HG02981 (cell line): ENCODE data around the gene C12orf42.

Source experiments
- ATAC-seq: cut with Tn5 transposase; IDR thresholded peaks from one replicate; pipeline ENCODE4 v1.9.1; 2021; ENCODE audit warnings: mild to moderate bottlenecking, moderate library complexity; ENCODE audit not compliant: unreplicated experiment

C12orf42 gene

DNA sequence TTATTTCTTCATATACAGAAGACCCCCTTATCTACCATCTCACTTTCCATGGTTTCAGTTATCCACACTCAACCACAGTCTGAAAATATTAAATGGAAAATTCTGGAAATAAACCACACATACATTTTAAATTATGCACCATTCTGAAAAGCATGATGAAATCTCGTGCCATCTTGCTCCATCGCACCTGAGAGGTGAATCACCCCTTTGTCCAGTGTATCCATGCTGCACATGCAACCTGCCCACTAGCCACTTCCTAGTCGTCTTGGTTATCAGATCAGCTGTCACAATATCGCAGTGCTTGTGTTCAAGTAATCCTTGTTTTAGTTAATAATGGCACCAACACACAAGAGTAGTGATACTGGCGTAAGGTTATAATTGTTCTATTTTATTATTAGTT, 145.7 kb downstream of the C12orf42 start:
- no peak for ATAC-seq

DNA sequence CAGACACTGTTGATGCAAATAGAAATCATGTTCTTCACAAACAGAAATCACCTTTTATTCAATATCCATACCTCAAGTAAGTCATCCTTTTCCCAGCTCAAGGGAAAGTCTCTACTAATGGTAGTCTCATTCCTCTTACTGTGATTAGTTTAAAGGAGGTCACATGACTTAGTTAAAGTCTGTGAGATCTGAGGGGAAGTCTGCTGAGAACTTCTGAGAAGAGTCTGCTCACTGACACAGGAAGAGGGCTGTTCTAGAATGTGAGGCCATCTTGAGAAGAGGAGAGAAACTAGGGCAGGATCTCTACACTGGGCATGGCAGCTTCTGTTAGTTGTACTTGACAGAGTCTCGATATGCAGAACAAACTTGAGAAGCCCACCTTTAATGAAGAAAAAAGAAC, 146.8 kb downstream of the C12orf42 start:
- no peak for ATAC-seq

DNA sequence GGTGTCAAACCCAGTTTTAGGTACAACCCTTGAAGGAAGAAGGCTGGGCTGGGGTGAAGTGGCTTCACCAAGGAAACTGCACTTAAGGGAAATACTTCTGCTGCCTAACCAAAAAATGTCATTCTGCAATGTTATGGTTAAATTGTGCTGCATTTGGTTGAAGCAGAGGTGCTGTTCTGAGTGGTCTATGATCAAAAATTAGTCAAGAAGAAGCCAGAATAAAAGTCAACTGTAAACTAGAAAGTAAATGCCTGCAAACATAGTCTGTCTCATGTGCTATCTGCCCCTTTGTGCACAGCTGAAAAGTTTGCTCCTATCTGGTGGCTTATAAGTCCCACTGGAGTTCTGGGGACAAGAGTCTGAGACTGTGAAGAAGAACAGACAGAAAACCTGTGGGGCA, 158.8 kb downstream of the C12orf42 start:
- ATAC-seq: no peak

DNA sequence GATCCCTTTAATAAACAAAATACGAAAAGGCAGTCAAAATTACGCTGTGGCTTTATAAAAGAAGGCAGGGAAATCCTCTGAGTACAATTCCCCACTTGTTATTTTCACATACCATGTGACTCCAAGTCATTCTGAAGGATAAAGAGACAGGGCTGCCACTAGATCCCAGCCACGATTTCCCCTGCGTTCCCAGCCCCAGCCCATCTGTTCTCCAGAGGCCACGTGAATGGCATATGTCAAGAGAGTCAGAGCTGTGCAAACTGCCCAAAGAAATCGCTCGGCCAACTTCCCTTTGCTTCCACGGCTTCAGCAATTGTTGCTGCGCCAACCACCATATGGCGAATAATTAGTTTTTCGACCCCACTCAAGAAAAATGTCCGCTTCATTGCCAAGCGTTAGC, 161.3 kb downstream of the C12orf42 start:
- no peak for ATAC-seq

DNA sequence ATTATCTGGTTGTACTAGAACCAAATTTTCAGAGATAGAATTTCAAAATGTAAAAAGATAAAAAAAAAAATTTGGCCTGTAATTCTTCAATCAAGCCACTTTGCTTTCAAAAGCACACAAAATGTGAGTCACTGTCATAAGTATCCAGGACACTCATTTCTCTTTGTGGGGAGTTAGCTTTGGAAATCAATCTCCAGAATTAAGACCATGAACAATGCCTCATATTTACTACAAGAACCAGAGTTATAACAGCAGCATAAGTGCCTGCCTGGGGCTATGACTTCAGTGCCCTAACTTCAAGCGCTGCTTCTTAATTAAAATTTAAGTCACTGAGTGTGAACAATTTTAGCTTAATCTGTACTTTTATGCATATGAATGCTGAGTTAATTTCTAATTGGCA, 162.1 kb downstream of the C12orf42 start:
- no peak for ATAC-seq

DNA sequence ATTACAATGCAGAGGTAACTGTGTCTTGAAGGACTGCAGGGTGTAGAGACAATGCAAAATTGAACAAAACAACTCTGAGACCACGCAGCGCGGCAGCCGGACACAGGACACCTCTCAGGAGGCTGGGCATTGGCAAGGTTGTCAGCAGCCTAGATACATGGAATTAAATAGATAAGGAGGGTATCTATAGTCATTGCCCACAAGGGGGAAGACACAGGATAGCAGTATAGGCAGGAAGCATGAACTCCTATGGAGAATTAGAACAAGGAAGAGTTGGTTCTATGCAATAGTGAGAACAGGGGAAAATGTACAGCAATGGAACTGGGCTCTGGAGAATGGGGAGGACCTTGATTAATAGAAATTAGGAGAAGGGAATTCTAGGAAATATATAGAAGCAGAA, 164.1 kb downstream of the C12orf42 start:
- ATAC-seq: no peak

DNA sequence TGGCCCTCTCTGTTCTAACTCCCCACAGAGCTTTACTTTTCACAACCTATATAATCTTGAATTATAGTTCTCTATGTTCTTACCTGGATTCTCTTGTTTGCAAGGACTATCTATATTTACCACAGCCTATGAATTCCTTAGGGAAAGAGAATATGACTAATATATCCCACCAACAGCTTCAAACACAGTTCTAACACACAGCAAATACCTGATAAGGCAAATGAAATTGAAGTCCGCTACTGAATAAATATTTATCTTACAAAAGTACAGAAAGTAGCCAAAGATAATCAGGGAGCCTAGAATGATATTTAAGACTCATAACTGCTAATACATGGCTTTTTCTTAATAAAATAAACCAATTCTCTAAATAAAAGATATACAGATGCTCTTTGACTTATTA, 165.1 kb downstream of the C12orf42 start:
- ATAC-seq: no peak

DNA sequence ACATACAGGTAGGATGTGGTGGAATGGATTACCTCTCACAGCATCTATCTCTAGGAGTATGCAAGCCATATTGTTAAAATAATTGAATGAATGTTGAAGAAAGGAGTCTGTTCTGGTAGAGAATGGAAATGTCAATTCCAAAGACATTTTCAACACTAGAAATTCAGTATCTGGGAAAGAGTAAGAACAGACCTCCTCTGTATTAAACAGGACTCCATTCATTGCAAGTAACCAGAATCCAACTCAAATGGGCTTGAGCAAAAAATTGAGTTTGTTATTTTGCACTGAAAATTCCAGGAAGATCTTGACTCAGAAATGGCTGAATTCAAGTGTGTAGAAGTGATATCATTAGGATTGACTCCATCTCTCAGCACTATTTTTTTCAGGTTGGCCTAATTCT, 168.1 kb downstream of the C12orf42 start:
- ATAC-seq: no peak

DNA sequence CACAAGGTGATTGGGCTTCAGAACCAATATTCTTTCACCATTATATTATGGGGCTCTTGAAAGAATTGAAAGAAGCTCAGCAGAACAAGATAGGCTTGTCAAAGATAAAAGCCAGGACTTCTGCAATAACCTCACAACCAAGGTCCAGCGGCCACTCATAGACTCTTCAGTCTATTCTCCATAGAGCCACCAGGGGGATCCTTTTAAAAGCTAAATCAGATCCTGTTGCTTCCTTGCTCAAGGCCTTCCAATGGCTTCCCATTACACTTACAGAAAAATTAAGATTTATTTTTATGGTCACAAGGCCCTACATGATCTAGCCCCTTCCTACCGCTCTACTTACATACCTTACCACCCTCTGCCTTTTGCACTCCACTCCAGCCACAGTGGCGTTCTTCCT, 169.6 kb downstream of the C12orf42 start:
- ATAC-seq: no peak

DNA sequence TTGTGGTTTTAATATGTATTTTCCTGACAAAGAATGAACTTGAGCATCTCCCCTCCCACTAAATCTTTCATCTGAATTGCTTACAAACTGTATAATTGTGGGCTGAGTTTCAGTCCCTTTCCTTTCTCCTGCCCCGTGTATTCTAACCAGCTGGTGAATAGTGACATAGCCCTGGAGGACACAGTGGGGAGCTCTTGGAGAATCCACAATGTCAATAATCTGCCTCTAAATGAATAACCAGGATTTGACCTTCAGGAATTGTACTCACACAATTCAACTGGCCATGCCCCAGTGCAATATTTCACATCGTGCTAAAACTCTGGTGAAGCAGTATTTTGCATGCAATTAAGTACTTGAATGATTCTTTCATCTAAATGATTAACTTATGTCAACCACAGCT, 177.2 kb downstream of the C12orf42 start:
- no peak for ATAC-seq

DNA sequence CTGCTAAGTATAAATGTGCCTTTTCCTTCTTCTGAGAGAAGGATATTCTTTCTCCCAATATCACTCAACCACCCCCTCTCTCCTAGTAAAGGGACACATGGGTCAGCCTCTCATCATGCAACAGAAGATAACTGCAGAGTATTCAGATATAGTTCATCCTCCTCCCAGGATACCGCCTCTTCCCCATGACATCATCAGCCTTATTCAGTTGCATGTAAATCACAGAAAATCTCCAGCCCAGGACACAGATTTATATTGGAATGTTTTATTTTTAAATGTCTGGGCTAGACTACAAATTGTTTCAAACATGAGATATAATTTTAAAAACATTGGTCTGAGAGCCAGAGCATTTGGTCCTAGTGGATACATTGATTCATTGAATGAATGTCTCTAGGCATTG, 178.5 kb downstream of the C12orf42 start:
- ATAC-seq: no peak

DNA sequence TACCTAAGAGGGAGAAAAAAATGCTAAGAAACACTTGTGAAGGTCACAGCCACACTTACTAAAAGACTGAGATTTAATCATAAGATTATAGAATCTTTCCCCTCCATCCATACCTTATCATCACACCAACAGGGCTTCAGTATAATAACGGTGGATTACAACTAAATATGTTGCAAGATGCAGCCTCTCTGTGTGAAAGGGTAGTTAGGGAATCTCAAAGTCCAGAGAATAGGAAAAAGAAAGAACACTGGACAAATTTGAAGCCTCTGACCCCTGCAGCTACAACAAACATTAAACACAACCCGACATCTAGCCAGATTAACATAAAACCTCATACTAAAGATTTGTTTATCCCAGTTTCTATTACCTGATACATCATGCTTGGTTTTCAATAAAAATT, 181.0 kb downstream of the C12orf42 start:
- ATAC-seq: no peak

DNA sequence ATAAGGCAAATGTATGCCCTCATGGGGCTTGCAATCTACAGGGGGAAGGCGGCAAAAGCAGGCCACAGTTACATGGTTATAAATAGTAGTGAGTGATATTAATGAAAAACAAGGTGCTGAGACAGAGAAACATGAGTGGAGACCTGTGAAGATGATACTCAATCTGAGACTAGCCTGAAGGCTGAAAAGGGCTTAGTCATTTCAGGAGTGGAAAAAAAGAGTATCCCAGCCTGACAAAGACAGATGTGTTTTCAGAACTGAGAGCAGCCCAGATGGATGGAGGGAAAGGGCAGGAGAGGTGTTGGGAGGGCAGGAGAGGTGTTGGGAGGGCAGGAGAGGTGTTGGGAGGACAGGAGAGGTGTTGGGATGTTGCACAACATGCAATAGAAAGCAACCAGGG, 181.9 kb downstream of the C12orf42 start:
- ATAC-seq: no peak

DNA sequence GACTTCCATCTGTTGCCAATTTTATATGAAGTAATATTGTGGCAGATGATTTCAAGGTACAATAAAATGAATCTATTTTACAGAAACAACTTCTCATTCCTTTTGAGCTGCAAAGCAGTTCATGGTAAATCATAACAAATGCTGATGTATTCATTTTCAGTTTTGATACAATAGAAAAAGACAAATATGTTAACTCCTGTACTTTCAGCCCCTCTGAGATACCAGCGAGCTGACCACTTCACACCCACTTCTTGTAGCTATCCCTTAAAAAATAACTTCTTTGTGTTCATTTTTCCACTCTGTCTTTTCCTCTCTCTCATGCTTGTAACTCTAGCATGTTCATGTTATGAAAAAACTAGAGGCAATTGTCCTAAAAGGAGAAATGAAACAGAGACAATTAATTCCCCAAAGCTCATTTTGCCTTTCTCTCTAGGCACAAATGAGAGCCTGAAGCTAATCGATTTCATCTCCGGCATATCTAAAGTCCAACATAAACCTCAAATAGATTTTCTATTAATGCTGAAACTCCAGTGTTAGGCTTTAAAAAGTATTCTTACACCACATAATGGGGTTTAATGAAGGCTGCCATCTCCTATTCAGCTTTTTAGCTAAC, 182.9 kb downstream of the C12orf42 start:
- ATAC-seq: no peak

DNA sequence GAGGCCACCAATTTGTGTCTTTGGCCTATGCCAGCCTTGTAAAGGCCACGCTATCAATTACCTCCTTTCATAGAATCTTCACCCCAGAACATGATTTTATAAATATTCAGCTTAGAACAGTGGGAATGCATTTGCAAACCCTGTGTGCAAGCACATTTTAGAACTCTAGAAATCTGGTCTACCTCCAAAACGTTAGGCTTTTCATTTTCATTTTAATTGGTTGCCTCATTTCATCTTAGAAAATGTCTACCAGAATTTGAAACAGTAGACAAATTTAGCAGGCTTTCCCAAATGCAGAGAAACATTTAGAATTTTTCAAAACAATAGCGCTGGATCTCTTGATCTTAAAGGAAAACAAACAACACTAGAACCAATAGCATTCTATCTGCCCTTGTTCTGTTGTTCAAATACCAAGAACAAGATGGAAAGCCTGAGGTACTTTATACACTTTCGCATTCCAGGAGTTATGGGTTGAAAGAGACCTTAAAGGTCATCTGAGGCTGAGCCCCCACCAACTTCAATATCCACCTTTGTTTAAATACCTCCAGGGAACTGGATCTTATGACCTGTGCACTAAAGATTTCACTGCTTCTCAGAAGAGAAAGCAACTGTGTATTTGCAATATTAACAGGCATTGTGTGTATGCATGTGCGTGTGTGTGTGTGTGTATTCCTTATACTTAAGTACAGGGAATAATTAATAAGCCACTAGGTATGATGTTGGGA, 185.1 kb downstream of the C12orf42 start:
- no peak for ATAC-seq

DNA sequence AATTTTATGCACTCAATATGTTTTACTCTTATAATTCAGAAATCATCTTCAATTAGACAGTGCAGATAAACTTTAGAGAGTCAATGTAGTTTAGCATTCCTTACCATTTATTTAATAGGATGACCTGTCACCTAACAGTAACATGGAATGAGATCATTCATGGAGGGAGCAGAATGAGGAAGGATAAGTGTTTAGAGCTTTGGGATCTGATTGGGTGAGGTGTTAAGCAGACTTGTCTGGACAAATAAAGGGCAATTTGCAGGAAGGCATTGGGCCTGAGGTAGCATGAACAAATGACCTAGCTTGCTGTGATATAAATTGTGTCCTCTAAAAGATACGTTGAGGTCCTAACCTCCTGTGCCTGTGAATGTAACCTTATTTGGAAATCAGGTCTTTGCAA, 187.4 kb downstream of the C12orf42 start:
- ATAC-seq: no peak

DNA sequence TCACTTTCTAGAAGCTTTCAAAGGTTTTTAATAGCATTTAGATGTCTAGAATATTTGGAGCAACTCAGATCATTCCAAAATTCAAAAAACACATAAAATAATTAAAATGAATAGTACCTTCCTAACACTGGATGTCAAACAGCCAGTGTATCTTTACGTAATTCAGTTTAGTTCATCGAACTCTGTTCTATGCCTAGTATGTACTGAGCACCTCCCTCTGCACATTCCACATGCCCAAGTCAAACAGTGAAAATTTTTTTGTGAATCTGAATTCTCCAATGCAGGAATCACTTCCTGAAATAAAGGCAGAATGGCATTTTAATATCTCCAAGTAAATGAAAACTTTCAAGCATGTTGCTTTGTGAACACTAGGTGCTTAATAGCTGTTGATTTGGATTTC, 192.3 kb downstream of the C12orf42 start:
- no peak for ATAC-seq

DNA sequence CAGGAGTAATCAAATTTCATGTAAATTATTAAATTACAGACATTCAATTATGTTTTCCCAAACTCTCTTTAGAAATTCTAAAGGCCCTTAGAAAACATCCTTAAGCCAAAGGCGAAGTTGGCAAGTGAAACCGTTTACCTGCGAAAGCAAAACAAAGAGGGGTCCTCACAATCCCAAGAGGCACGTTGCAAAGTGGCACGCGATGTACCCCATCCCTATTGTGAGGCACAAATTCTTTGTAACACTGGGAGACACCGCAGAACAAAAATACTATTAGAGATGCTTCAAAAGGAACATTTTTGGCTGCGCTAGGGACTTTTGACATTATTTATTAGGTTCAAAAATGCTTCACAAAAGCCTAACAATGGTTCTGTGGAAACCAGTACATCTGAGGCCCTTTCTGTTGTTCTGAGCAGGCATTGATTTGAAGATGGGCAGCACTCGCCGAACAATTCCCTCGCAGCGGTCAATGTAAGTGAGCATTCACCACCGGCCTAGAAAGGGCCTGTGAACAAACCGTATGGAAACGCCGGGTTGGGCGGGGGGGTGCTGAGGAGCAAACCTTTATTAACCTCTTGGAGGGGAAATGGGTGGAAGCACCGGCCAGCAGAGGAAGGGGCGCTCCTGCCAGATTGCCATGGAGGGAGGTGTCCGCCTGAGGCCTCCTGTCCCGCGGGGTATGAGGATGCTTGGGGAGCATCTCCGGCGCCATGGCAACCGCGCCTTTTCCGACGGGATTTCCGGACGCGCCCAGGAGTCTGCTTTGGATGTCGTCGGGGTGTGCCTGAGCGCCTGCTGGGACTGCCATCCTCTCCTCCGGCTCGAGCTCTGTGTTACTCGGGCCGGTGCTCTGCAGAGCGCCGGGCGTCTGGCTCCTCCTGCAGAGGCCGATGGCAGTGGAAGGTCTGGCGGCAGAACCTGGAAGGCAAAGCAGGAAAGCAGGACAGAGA, 193.9 kb downstream of the C12orf42 start:
- no peak for ATAC-seq

DNA sequence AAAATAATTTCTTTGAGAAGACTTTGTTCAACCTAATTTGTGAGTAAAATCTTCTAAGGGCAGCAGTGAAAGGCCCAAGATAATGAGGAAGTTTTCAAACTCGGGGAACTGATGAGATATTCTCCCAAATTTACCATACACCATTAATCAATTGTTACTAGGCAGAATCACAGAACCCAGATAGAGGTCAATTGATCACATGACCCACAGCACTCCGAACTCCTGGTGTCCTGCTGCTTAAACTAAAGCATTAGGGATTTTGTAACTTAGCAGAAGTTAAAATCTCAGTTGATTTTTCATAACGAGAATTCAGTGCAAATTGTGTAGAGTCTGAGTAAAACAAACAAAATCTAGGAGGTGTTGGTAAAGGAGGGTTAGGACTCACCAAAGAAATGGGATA, 207.8 kb downstream of the C12orf42 start:
- no peak for ATAC-seq

DNA sequence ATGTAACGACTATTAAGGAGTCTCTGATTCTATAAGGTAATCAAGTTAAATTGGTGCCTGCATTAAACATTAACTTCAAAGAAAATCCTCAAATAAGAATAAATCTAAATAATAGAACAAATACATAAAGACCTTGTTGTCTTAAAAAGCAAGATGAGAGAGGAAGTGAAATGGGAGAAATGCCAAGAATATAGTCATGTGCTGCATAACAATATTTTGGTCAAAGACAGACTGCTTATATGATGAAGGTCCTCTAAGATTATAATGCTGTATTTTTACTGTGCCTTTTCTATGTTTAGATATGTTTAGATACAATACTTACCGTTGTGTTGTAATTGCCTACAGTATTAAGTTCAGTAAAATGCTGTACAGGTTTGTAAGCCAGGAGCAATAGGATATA, 213.6 kb downstream of the C12orf42 start:
- ATAC-seq: no peak

DNA sequence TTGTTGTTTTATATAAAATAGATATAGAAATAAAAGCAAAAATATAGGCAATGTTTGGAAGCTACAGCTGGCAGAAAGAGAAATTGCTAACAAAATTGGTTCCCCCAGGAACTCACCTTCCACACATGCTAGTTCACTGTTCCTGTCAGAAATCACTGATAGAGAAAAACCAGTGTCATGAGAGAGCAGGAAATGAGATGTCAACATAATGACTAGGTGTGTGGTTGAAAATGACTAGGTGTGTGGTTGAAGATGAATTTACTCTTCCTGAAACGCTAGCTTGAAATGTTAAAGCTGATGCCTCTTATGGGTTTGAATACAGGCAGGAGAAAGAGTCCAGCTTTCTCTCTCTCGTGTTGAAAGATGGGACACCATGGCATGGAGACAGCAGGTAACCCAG, 216.3 kb downstream of the C12orf42 start:
- ATAC-seq: peak; percentile 95

DNA sequence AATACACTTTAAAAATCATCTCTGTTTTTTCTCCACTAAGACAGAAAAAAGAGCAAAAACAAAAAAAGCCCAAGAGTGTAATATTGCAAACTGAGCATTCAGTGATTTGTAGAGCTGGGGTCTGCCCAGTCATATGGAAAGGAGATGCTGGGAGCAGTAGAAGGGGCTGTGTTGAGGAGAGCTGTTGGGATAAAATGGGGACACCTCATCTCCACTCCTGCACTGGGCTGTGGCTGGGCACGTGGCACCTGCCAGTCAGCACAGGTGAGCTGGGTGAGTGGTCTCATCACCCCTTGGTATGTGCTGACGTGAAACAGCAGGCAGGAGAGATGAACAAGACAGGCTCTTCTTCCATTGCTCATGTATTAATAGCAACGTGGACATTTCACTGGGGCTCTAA, 217.4 kb downstream of the C12orf42 start:
- ATAC-seq: no peak
